ENCODE measurements around the gene BMF. TPM values are rescaled to one million over a fixed set of nuclear protein-coding genes. Genes with fewer than 3 reads are reported as not detected.
A peak's percentile ranks its signal among the peaks of the same experiment; 100 is the strongest.

BMF gene
- total RNA-seq, 1 experiment from 2014 or later, result 6.2 TPM

GRCh38 chr15:40092979-40093869 lies 15.5 kb downstream of the BMF start:
- DNase-seq (ENCODE audit: low read depth in 1 of 2, low spot score in 2 of 2), result peak in 1 of 2 experiments; percentile 54
- H3K9me3 ChIP-seq (replicated peaks), result no peaks in the 10 kb centered on the region; the same call in 1 of the 2 replicates
- peaks cover 71% of the 10 kb centered on the region for H3K4me1 ChIP-seq (replicated peaks)
- peaks cover 4% of the 10 kb centered on the region; the same call in 1 of the 2 replicates for H3K36me3 ChIP-seq
- H3K27me3 ChIP-seq (replicated peaks), result no peaks in the 10 kb centered on the region
- no peak overlapping the region for H3K4me3 ChIP-seq
- peak overlapping the region; percentile 43 for H3K27ac ChIP-seq

- H3K9me3 ChIP-seq (replicated peaks), result no peaks in the 10 kb centered on the region; the same call in 1 of the 2 replicates
- H3K27ac ChIP-seq, result peak overlapping the region; percentile 43
- DNase-seq (ENCODE audit: low read depth in 1 of 2, low spot score in 2 of 2), result peak in 1 of 2 experiments; percentile 64
- peaks cover under 1% of the 10 kb centered on the region; the same call in 1 of the 2 replicates for H3K36me3 ChIP-seq
- H3K4me3 ChIP-seq, result no peak overlapping the region
- H3K27me3 ChIP-seq (replicated peaks), result no peaks in the 10 kb centered on the region
- peaks cover 65% of the 10 kb centered on the region for H3K4me1 ChIP-seq (replicated peaks)
Observed at GRCh38 chr15:40092256-40092978, 16.3 kb downstream of the BMF start.

GRCh38 chr15:40091861-40092255 lies 16.8 kb downstream of the BMF start:
- no peaks in the 10 kb centered on the region; the same call in 1 of the 2 replicates for H3K36me3 ChIP-seq
- no peak overlapping the region for H3K27ac ChIP-seq
- no peaks in the 10 kb centered on the region for H3K27me3 ChIP-seq (replicated peaks)
- H3K4me3 ChIP-seq, result no peak overlapping the region
- no peaks in the 10 kb centered on the region; the same call in 1 of the 2 replicates for H3K9me3 ChIP-seq (replicated peaks)
- DNase-seq (ENCODE audit: low read depth in 1 of 2, low spot score in 2 of 2), result no peak
- peaks cover 59% of the 10 kb centered on the region for H3K4me1 ChIP-seq (replicated peaks)

DNA sequence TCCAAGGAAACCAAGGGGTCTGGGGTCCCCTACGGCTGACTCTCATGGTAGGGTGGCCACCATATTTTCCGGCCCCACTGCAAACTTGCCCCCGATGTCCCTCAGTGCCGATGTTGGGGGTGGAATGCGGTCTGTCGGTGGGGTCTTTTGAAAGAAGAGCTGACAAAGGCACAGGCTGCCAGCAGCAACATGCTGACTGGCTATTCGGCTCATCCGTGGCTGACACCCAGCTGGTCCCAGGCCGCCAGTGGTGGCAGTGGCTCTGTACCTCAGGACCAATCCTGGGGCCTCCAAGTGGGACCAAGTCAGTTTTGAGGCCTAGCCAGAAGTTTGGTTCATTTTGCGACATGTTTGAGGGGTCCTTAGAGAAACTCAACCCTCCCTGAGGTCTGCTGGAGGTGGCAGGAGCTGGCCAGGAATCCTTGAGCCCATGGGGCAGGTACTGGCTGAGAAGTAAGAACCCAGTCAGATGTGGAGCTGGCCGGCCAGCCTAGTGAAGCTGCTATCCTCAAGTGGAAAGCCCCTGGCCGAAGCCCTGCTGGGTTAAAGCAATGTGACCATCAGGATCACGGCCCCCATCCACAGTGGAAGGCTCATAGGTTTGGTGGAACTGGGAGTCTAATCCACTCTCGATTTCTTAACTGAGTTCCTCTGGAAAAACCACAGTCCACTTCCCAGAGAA lies 17.8 kb downstream of the BMF start:
- no peaks in the 10 kb centered on the region; the same call in 1 of the 2 replicates for H3K9me3 ChIP-seq (replicated peaks)
- H3K4me3 ChIP-seq, result no peak overlapping the region
- peaks cover 54% of the 10 kb centered on the region for H3K4me1 ChIP-seq (replicated peaks)
- H3K27ac ChIP-seq, result no peak overlapping the region
- H3K36me3 ChIP-seq, result no peaks in the 10 kb centered on the region; the same call in 1 of the 2 replicates
- DNase-seq (ENCODE audit: low read depth in 1 of 2, low spot score in 2 of 2), result no peak
- no peaks in the 10 kb centered on the region for H3K27me3 ChIP-seq (replicated peaks)

GRCh38 chr15:40088929-40089755 lies 19.5 kb downstream of the BMF start:
- no peaks in the 10 kb centered on the region for H3K27me3 ChIP-seq (replicated peaks)
- H3K4me1 ChIP-seq (replicated peaks), result peaks cover 69% of the 10 kb centered on the region
- no peak overlapping the region for H3K4me3 ChIP-seq
- no peak overlapping the region; the same call in 1 of the 2 replicates for H3K27ac ChIP-seq
- DNase-seq (ENCODE audit: low read depth in 1 of 2, low spot score in 2 of 2), result no peak
- no peaks in the 10 kb centered on the region; the same call in 1 of the 2 replicates for H3K36me3 ChIP-seq
- H3K9me3 ChIP-seq (replicated peaks), result no peaks in the 10 kb centered on the region; the same call in 1 of the 2 replicates

GRCh38 chr15:40087991-40088928 lies 20.4 kb downstream of the BMF start:
- Histone ChIP-seq H3K27ac (no peak overlapping the region; the same call in 1 of the 2 replicates), H3K27me3 (replicated peaks) (no peaks in the 10 kb centered on the region), H3K36me3 (no peaks in the 10 kb centered on the region; the same call in 1 of the 2 replicates), H3K9me3 (replicated peaks) (no peaks in the 10 kb centered on the region; the same call in 1 of the 2 replicates), H3K4me3 (no peak overlapping the region), H3K4me1 (replicated peaks) (peaks cover 68% of the 10 kb centered on the region)
- no peak for DNase-seq (ENCODE audit: low read depth in 1 of 2, low spot score in 2 of 2)

- no peaks in the 10 kb centered on the region for H3K27me3 ChIP-seq (replicated peaks)
- no peaks in the 10 kb centered on the region; the same call in 1 of the 2 replicates for H3K9me3 ChIP-seq (replicated peaks)
- H3K4me3 ChIP-seq, result no peak overlapping the region
- H3K36me3 ChIP-seq, result no peaks in the 10 kb centered on the region; the same call in 1 of the 2 replicates
- H3K27ac ChIP-seq, result no peak overlapping the region
- peaks cover 60% of the 10 kb centered on the region for H3K4me1 ChIP-seq (replicated peaks)
- no peak for DNase-seq (ENCODE audit: low read depth in 1 of 2, low spot score in 2 of 2)
Observed at GRCh38 chr15:40087068-40087810, 21.4 kb downstream of the BMF start.

GRCh38 chr15:40085266-40085665 lies 23.4 kb downstream of the BMF start:
- DNase-seq (ENCODE audit: low read depth in 1 of 2, low spot score in 2 of 2), result peak in 1 of 2 experiments; percentile 48
- H3K27me3 ChIP-seq (replicated peaks), result no peaks in the 10 kb centered on the region
- no peaks in the 10 kb centered on the region for H3K9me3 ChIP-seq (replicated peaks)
- H3K4me1 ChIP-seq (replicated peaks), result peaks cover 66% of the 10 kb centered on the region
- no peaks in the 10 kb centered on the region for H3K36me3 ChIP-seq
- no peak overlapping the region; the same call in 1 of the 2 replicates for H3K27ac ChIP-seq
- no peak overlapping the region for H3K4me3 ChIP-seq

DNA sequence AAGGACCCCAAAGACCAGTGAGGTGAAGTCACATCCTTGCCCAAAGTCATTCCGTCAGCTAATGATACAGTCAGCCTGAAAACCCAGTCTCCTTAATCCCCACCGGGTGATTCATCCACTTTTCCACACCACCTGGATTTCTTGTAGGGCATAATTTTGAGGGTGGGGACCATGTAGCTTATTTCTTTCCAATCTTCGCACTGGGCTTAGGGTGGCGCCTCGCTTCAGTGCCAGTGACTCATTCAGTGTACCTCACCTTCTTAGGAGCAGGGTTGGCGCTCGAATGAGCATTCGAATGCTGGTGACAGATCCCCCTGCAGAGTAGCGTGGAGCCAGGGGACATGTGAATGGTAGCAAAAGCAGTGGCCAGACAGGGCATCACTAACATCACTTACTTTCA lies 24.0 kb downstream of the BMF start:
- H3K27ac ChIP-seq, result no peak overlapping the region
- DNase-seq (ENCODE audit: low read depth in 1 of 2, low spot score in 2 of 2), result no peak

GRCh38 chr15:40082195-40082883 lies 26.3 kb downstream of the BMF start:
- Histone ChIP-seq H3K4me1 (replicated peaks) (peaks cover 70% of the 10 kb centered on the region), H3K4me3 (no peak overlapping the region), H3K27me3 (replicated peaks) (no peaks in the 10 kb centered on the region), H3K9me3 (replicated peaks) (no peaks in the 10 kb centered on the region), H3K27ac (no peak overlapping the region), H3K36me3 (no peaks in the 10 kb centered on the region)
- DNase-seq (ENCODE audit: low read depth in 1 of 2, low spot score in 2 of 2), result no peak

More for the DNA sequence above, 24.0 kb downstream of the BMF start:
- Histone ChIP-seq H3K4me3 (no peak overlapping the region), H3K9me3 (replicated peaks) (no peaks in the 10 kb centered on the region), H3K4me1 (replicated peaks) (peaks cover 67% of the 10 kb centered on the region), H3K27me3 (replicated peaks) (no peaks in the 10 kb centered on the region), H3K36me3 (no peaks in the 10 kb centered on the region)

DNA sequence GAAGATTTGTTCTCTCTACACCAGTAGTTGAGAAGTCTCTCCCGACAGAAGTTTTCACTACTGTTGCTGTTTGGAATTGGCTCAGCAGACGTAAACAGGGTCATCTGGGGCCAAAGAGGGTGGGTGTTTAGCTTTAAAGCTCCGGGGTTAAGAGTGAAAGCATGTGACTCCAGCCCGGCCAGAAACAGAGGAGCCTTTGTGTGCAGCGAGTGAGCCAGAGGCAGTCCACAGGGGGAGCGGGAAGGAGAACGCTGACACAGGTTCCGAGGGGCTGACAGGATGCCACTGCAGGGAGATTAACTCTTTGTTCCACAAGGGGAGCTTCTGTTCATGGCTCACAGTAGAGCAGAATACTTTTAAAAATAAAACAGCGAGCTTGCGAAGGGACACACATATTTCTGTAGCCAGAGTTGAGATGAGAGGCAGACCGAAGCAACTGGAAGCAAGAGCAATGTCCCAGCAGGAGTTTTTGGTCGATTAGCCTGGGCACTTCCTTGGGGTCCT lies 26.9 kb downstream of the BMF start:
- peak overlapping the region; percentile 12 for H3K4me3 ChIP-seq
- DNase-seq (ENCODE audit: low read depth in 1 of 2, low spot score in 2 of 2), result peak; percentile 62 to 71
- no peaks in the 10 kb centered on the region for H3K27me3 ChIP-seq (replicated peaks)
- H3K27ac ChIP-seq, result peak overlapping the region; percentile 30
- H3K9me3 ChIP-seq (replicated peaks), result no peaks in the 10 kb centered on the region
- no peaks in the 10 kb centered on the region for H3K36me3 ChIP-seq
- peaks cover 69% of the 10 kb centered on the region for H3K4me1 ChIP-seq (replicated peaks)
